WTC11 (cell line): Measurements from ENCODE around the gene CMTM4. TPM values are rescaled to one million over a fixed set of nuclear protein-coding genes. Genes with fewer than 3 reads are reported as not detected.

ENCODE experiments used
- ATAC-seq: fragments of 200-7000 bp; cut with Tn5 transposase; 2 replicates; pipeline ENCODE4 v1.10.0; 2021; ENCODE audit warnings: mild to moderate bottlenecking, moderate library complexity
- CTCF ChIA-PET: fragments of 300-600 bp; sonication (Branson Sonifier 250); formaldehyde crosslinking; loops from one replicate; lab custom pipeline; 2021; ENCODE audit warnings: antibody characterized with exemption; lab: Charles Lee
- POLR2A ChIA-PET: fragments of 350-600 bp; sonication (Branson Sonifier 250); formaldehyde crosslinking; loops from one replicate; lab custom pipeline; 2021; ENCODE audit warnings: antibody characterized with exemption; lab: Charles Lee
- DNase-seq: peaks from one replicate; pipeline ENCODE4 v3.0.0; 2021; ENCODE audit warnings: low spot score
- H3K27ac Mint-ChIP-seq: 2 replicates; pipeline ENCODE4 v1.8.0; 2021; ENCODE audit warnings: mixed read lengths
- H3K27me3 Mint-ChIP-seq: 2 replicates; pipeline ENCODE4 v1.8.0; 2021; ENCODE audit warnings: low read depth, mild to moderate bottlenecking, moderate library complexity, mixed read lengths
- H3K36me3 Mint-ChIP-seq: 2 replicates; pipeline ENCODE4 v1.8.0; 2021; ENCODE audit warnings: mixed read lengths
- H3K4me1 Mint-ChIP-seq: 2 replicates; pipeline ENCODE4 v1.8.0; 2022; ENCODE audit warnings: mixed read lengths
- H3K4me3 Mint-ChIP-seq: 2 replicates; pipeline ENCODE4 v1.8.0; 2021; ENCODE audit warnings: mild to moderate bottlenecking, moderate library complexity, mixed read lengths
- H3K9me3 Mint-ChIP-seq: 2 replicates; pipeline ENCODE4 v1.8.0; 2021; ENCODE audit warnings: mixed read lengths
- ARID4B ChIP-seq: sonication (generic); formaldehyde crosslinking; IDR thresholded peaks from 2 replicates; pipeline ENCODE4 v1.8.0; 2023; ENCODE audit warnings: missing genetic modification reagents, mild to moderate bottlenecking, borderline replicate concordance
- FOXK1 ChIP-seq: sonication (generic); formaldehyde crosslinking; IDR thresholded peaks from 2 replicates; pipeline ENCODE4 v1.8.0; 2022; ENCODE audit warnings: mild to moderate bottlenecking, moderate library complexity, missing genetic modification reagents
- GABPB1 ChIP-seq: sonication (generic); formaldehyde crosslinking; IDR thresholded peaks from 2 replicates; pipeline ENCODE4 v1.8.1; 2023; ENCODE audit warnings: mild to moderate bottlenecking, missing genetic modification reagents
- GTF2I ChIP-seq: fragments of 250-450 bp; sonication (Bioruptor Pico); conservative IDR thresholded peaks from 2 replicates; pipeline ENCODE4 v1.4.0; 2021; ENCODE audit warnings: mild to moderate bottlenecking
- IRF1 ChIP-seq: sonication (generic); formaldehyde crosslinking; IDR thresholded peaks from 2 replicates; pipeline ENCODE4 v1.8.0; 2023; ENCODE audit warnings: missing genetic modification reagents
- MLX ChIP-seq: sonication (generic); formaldehyde crosslinking; IDR thresholded peaks from 2 replicates; pipeline ENCODE4 v1.8.1; 2023; ENCODE audit warnings: mild to moderate bottlenecking, missing genetic modification reagents, moderate library complexity
- NR2C2 ChIP-seq: sonication (generic); formaldehyde crosslinking; IDR thresholded peaks from 2 replicates; pipeline ENCODE4 v1.8.0; 2022; ENCODE audit warnings: mild to moderate bottlenecking, missing genetic modification reagents
- RELA ChIP-seq: sonication (generic); formaldehyde crosslinking; IDR thresholded peaks from 2 replicates; pipeline ENCODE4 v1.8.1; 2022; ENCODE audit warnings: missing genetic modification reagents, mild to moderate bottlenecking, borderline replicate concordance
- SP1 ChIP-seq: sonication (generic); formaldehyde crosslinking; conservative IDR thresholded peaks from 2 replicates; pipeline ENCODE4 v1.8.1; 2022; ENCODE audit warnings: missing genetic modification reagents
- TP53 ChIP-seq: sonication (generic); formaldehyde crosslinking; IDR thresholded peaks from 2 replicates; pipeline ENCODE4 v1.8.1; 2023; ENCODE audit warnings: mild to moderate bottlenecking, missing genetic modification reagents
- ZNF138 ChIP-seq: sonication (generic); formaldehyde crosslinking; conservative IDR thresholded peaks from 2 replicates; pipeline ENCODE4 v1.8.1; 2022; ENCODE audit warnings: mild to moderate bottlenecking, moderate library complexity, missing genetic modification reagents
- ZNF281 ChIP-seq: sonication (generic); formaldehyde crosslinking; IDR thresholded peaks from 2 replicates; pipeline ENCODE4 v1.8.0; 2023; ENCODE audit warnings: mild to moderate bottlenecking, missing genetic modification reagents
- total RNA-seq: library from RNA; stranded (reverse); gene quantifications from 3 replicates; pipeline ENCODE4 v1.2.3, GENCODE V29; 2021
- TF ChIP-seq, protein P1 (sequence below): sonication (generic); formaldehyde crosslinking; IDR thresholded peaks from 2 replicates; pipeline ENCODE4 v1.8.0; 2022; ENCODE audit warnings: mild to moderate bottlenecking, missing genetic modification reagents
- TF ChIP-seq, protein P2 (sequence below): fragments of 250-450 bp; sonication (Bioruptor Pico); IDR thresholded peaks from 2 replicates; pipeline ENCODE4 v1.9.0; 2021; ENCODE audit warnings: moderate library complexity, mild to moderate bottlenecking, inconsistent platforms, borderline replicate concordance

Gene CMTM4
- total RNA-seq, 1 experiment from 2014 or later: 56.2 TPM

GRCh38 chr16:66651474-66651765 is 45.1 kb downstream of the CMTM4 start:
- no peaks in the 10 kb centered on the region for H3K9me3 Mint-ChIP-seq
- DNase-seq (no peak), ATAC-seq (no peak)
- TF ChIP-seq GABPB1 (CRISPR knock-in tag) (no peak), NR2C2 (no peak), RELA (no peak), ZNF138 (CRISPR knock-in tag) (no peak), IRF1 (CRISPR knock-in tag) (no peak), MLX (no peak), FOXK1 (CRISPR knock-in tag) (no peak), ARID4B (CRISPR knock-in tag) (no peak), GTF2I (CRISPR knock-in tag) (no peak), SP1 (CRISPR knock-in tag) (no peak), ZNF281 (CRISPR knock-in tag) (no peak), TP53 (no peak)
- TF ChIP-seq, protein P1, sequence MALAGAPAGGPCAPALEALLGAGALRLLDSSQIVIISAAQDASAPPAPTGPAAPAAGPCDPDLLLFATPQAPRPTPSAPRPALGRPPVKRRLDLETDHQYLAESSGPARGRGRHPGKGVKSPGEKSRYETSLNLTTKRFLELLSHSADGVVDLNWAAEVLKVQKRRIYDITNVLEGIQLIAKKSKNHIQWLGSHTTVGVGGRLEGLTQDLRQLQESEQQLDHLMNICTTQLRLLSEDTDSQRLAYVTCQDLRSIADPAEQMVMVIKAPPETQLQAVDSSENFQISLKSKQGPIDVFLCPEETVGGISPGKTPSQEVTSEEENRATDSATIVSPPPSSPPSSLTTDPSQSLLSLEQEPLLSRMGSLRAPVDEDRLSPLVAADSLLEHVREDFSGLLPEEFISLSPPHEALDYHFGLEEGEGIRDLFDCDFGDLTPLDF (CRISPR knock-in tag): no peak
- TF ChIP-seq, protein P2, sequence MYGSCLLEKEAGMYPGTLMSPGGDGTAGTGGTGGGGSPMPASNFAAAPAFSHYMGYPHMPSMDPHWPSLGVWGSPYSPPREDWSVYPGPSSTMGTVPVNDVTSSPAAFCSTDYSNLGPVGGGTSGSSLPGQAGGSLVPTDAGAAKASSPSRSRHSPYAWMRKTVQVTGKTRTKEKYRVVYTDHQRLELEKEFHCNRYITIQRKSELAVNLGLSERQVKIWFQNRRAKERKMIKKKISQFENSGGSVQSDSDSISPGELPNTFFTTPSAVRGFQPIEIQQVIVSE (CRISPR knock-in tag): no peak
- H3K27me3 Mint-ChIP-seq: no peaks in the 10 kb centered on the region
- peaks cover 18% of the 10 kb centered on the region for H3K4me1 Mint-ChIP-seq
- CTCF ChIA-PET: interaction anchor here (0.6 to 4.0 kb wide), 54 partner anchors 7 to 339 kb away, joined by 3 to 80 read pairs (median 6); partner anchors contain the start of genes CKLF, CMTM3, CMTM4 and DYNC1LI2
- no peaks in the 10 kb centered on the region for H3K36me3 Mint-ChIP-seq
- POLR2A ChIA-PET: interaction anchor here (0.7 to 1.4 kb wide), 2 partner anchors 43 to 161 kb away, joined by 4 to 6 read pairs; no protein-coding TSS in a partner anchor
- no peak overlapping the region for H3K27ac Mint-ChIP-seq
- H3K4me3 Mint-ChIP-seq: peak overlapping the region; percentile 55
